GM18909 (cell line): ENCODE results near the gene DHRS7C.

ENCODE experiments used
- ATAC-seq: cut with Tn5 transposase; IDR thresholded peaks from one replicate; pipeline ENCODE4 v1.9.1; 2021; ENCODE audit warnings: mild to moderate bottlenecking; ENCODE audit not compliant: unreplicated experiment, poor library complexity

Gene DHRS7C, protein sequence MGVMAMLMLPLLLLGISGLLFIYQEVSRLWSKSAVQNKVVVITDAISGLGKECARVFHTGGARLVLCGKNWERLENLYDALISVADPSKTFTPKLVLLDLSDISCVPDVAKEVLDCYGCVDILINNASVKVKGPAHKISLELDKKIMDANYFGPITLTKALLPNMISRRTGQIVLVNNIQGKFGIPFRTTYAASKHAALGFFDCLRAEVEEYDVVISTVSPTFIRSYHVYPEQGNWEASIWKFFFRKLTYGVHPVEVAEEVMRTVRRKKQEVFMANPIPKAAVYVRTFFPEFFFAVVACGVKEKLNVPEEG

DNA sequence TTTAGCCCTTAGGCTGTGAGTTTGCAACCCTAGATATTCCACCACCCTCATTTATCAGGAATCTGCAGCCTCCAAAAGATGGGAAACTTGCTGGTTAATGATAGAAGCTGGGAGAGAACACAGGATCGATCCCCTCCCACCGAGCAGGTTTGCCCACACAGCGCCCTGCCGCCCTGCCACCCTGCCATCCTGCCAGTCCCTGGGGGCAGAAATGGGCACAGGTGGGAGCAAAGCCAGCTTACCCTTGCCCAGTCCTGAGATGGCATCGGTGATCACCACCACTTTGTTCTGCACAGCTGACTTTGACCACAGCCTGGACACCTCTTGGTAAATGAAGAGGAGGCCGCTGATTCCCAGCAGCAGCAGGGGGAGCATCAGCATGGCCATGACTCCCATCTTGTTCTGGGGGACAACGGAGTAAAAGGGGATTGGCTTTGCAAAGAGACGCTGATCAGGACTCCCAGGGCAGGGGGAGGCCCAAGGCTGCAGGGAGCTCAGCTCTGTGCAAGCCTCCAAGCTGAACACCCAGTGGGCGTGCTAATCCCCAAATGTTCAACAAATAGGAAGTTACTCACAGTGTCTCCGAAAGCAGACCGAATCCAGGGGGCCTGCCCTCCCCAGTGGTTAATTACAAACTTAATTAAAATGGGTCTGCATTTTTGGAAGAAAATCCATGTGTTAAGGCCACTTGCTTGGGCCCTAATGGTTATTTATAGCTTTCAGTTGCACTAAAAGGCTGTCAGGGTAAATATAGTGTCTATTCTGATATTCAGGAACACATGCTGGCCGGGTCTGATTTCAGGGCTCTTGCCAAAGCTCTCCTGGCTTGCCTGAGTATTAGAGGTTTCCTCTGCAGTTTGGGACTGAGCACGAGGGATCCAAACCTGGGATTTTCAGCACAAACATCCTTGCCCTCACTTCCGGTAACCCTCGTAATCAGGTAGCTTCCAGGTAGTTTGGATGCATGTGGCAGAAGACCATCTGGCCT is at the start of gene DHRS7C:
Gene DHRS7C (minus strand): TSS at position 704 of the 988 bp plus-strand sequence. CDS start 308 bp downstream, at position 396.
- no peak for ATAC-seq

DNA sequence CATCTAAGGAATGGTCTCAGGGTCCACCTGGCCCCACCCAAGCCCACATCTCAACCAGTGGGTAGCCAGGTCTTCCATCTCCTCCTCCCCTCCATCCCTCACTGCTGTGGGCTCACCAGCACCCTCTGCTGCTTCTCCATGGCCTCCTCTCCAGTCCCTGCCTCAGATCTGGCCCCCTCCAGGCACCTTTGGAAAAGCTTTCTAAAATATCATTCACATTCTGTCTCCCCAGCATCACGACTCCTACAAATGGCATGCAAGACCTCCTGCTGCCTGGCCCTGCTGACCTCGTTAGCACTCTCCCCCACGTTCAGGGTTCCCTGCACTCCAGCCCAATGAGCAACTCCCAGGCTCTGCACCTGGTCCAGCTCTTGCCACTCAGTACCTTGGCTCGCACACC is 48.0 kb upstream of the DHRS7C start:
- no peak for ATAC-seq

DNA sequence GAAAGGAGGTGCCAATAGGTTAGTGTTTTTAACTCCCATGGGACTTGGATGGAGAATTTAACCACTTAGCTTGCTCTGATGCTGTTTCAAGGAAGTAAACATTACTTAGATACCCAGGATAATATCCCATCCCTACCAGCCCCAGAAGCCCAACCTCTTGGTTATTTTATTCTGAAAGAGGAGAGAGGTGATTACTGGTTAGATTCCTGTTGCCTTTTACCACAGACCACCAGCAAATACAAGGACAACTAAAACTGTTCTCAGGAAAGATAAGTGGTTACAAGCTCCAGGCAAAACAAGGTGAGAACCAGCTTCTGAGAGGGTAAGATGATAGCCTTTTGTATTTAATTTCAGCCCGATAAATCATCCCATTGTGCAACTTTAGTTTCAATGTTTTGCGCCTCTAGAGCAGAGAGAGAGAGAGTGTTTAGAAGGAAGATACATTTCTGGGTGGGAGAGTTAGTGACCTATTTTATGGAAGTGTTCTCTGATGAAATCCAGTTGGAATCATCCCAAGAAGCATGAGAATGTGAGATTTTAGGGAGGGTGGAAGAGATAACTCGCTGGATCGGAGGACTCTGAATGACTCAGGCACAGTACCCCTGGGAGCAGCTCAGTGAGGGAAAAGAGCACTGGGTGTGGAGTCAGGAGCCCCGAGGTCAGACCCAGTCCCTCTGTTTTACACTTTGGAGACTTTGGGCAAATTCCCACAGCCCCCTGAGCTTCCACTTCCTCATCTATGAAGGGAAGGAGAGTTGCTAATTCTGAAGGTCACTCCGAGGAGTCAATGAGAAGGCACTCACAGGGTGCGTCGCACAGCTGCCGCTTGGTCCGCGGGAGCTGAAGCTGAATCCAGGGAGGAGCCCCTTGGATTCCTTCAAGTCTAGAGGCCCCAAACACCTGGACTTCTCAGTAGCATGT is 46.4 kb upstream of the DHRS7C start:
- ATAC-seq = no peak

DNA sequence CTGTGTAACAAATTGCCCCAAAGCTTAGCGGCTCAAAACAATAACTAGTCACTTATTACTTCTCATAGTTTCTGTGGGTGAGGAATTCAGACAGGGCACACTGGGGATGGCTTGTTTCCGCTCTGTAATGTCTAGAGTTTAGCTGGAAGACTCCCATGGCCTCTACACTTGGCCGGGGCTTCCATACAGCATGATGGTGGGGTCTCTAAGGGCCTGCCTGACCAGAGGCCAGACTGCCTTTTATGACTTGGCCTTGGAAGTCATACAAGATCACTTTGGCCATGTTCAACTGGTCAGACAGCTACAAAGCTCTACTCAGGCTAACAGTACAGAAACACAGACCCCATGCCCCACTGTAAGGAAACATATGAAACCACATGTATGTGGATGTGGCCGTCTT is 42.5 kb upstream of the DHRS7C start:
- ATAC-seq = no peak

DNA sequence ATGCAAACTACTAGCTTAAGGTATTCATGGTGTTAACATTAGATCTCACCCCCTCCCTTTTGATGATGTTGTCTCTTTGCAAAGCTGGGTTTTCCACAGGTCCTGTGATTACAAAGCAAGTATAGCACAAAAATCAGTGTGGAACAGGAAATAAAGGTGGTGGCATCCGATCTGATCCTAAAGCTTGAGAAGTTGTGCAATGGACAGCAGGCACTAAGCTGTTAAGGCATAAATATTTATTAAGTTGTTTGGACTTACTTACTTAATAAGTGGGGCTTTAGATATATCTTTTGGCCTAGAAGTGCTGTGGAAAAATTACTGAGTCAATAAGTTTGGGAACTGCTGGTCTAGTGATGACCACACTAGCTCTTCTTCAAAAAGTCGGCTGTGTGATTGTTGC is 39.3 kb upstream of the DHRS7C start:
- no peak for ATAC-seq

DNA sequence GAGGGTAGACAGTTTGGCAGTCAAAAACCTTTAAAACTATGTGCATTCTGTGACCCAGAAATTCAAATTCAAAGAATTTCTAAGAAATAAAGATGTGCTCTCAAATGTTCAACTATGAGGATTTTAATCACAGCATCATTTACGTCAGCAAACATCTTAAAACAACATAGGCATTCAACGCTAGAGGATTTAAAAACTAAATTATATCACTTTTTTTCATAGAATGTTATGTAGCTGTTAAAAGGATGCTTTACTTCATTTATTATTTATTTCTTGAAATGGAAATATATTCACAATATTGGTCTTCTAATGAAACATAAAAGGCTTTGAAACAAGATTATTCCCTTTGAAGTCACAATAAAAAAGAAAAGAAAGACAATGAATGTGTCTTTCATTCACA is 38.0 kb upstream of the DHRS7C start:
- ATAC-seq = no peak

DNA sequence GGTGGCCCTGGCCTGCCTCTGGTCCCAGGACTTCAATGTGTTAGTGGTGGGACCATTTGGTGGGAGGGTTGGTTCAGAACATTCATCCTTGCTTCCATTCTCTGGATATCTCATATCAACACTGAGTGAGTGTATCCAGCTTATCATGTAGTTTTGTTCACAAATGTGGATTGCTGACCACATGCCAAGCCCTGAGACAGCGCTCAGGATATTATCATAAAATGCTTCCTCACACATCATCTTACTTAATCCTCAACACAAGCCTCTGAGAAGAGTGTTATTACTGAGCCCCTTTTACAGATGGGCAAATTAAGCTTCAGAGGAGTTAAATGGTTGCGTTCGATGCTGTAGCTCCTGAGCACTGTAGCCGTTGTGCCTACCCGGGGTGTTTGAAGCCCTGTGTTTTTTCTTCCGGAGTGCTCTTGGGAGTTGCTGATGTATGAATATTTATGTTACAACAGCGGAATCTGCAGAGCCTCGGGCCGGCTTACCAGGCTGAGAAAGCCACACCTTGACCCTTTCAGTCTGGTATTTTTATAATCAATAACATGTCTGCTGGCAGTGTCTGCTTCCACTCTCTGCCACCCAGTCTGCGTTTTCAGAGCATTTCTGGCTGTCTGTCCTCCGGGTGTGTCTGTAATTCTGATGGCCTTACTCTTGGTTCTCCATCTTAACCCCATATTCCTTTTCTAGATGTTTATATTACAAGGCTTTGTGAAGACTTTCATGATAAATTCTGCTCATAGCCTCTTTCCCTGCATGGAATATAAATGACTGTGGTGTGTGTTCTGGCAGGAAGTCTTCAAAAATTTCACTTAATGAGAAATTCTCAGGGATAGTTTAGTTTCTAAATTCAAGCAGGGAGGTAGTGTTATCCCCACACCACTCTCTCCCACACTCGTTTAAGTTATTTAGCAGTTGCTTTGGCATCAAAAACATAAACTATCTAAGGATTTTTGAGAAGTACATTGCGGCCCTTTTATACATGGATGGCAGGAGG is 37.2 kb upstream of the DHRS7C start:
- no peak for ATAC-seq

DNA sequence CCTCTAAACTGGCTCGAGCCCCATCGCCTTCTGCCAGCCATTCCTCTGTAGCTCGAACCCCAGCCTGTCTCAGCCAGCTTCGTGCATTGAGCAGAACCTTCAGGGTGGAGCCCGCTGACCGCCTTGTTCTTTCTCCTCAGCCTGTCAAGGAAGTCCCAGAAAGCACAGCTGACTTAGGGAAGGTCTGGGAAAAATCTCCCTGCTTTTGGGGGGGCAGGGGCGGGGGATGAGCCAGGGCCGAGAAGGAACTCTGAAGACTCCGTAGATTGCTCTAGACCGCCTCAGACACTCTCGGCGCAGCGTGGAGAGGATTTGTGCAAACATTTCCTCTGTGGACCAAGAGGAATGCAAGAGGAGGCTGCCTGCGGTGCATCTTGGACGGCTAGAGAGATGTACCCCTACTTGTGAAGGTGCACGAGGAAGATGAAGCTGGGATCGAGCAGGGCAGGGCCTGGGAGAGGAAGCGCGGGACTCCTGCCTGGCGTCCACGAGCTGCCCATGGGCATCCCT is 34.3 kb upstream of the DHRS7C start, which contains the start of gene GLP2R:
Gene GLP2R (plus strand): TSS at position 284 of the 510 bp plus-strand sequence. CDS start 140 bp downstream, at position 424.
- no peak for ATAC-seq

DNA sequence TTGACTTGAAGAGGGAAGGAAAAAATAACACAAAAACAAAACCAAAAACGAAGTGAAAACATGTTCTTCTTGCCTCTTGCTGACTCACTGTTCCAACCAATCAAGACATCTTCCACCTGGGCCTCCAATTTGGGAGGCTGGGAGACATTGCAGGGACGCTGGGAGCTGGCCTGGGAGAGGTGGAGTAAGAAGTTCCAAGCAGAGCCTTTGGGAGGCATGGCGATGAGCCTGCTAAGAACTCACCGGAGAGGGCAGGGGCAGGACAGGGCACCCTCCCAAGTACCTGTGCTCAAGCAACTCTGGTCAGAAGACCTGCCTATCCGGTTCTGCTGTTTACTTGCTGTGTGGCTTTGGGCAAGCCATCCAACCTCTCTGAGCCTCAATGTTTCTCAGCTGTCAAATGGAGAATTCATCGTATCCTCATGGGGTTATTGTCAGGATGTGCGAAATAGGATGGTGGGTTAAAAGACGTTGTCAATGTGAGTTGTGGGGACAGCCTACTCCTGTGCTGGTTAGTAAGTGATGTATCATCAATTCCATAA is 33.5 kb upstream of the DHRS7C start:
- ATAC-seq = no peak

DNA sequence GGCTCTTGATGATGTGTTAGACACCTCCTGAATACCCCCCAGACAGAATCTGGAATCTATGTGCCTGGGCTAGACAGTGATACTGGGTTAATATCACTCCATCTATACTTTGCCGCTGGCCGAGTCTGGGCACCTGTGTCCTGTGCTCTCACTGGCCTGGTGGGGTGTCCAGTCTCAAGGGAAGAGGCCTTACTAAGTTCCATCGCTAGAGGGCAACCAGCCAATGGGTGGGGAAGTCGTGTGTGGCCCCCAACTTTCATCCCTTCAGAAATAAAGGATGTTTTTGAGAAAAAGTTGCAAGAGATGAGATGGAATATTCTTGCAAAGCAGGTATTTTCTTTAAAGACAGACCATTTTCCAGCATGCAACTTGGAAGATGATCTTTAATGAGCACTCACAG is 32.7 kb upstream of the DHRS7C start:
- no peak for ATAC-seq

DNA sequence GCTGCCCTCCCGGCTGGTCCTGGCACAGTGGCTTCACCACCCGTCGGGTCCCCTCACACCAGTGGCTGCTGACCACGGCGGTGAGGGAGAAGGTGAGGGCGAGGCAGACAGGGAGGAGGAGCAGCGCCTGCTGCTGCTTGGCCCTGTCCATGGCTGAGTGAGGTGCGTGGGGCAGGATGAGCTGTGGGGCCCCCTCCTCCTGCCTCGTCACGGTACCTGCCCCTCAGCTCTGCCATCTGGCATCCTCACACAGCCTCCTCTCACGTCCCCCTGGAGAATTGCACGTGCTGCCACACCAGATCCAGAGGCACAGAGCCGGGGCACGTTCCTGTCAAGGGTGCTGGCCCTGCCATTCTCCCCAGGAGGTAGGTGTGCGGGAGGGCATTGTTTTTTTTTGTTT is 30.5 kb upstream of the DHRS7C start, which contains the start of gene GSG1L2:
Gene GSG1L2 (minus strand): TSS at position 159 of the 400 bp plus-strand sequence. CDS start 8 bp downstream, at position 151.
- no peak for ATAC-seq

DNA sequence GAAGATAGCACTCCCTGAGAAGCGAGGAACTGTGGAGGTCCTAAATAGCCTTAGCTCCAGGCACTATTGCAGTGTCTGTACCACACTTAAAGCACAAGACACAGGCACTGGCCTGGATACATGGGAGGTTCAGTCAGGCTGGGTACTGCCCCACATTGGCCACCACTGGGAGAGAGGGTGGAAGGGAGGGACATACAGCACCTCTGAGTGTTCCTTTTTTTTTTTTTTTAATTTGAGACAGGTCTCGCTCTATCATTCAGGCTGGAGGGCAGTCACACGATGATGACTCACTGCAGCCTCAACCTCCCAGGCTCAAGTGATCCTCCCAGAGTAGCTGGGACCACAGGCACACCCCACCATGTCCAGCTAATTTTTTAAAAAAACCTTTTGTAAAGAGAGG is 29.1 kb upstream of the DHRS7C start:
- ATAC-seq = no peak

DNA sequence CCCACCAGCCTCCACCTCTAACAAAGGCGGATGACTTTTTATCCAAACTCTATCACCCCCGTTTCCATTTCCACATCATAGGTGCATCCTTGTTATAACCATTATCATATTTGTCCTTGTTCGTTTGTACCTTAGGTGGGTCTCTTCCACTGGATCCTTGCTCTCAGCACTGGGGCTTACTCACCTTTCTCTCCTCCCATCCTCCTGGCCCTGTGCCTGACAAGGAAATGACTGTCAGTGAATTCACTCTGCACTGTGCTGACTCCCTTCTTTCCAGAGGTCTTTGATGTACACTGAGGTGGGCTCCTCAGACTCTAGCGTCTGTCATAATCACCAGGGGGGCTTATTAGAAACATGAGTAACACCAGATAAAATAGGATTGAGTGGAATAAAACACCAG is 27.4 kb upstream of the DHRS7C start:
- no peak for ATAC-seq

DNA sequence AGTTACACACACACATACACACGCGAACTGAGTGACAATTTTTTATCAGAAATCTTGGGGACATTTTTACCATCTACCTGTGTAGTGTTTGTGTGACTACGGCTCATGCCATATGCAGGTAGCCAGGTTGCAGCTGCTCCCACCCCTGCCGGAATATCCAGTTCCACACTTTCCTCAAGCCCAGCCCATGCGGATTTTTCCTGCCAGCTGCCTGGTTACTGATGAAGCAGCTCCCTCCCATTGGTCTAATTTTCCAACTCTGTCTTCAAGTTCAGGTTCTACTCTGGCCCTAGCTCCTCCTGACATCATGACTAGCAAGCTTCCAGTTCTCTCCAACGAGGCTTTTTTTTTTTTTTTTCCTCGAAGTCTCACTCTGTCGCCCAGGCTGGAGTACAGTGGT is 25.7 kb upstream of the DHRS7C start:
- ATAC-seq = no peak

DNA sequence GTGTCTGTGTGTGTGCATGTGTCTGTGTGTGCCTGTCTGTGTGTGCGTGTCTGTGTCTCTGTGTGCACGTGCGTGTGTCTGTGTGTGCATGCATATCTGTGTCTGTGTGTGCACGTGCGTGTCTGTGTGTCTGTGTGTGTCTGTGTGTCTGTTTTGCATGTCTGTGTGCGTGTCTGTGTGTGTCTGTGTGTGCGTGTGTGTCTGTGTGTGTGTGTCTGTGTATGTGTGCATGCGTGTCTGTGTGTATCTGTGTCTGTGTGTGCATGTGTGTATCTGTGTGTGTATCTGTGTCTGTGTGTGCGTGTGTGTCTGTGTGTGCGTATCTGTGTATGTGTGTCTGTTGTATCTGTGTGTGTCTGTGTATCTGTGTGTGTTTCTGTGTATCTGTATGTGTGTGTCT is 25.1 kb upstream of the DHRS7C start:
- no peak for ATAC-seq

DNA sequence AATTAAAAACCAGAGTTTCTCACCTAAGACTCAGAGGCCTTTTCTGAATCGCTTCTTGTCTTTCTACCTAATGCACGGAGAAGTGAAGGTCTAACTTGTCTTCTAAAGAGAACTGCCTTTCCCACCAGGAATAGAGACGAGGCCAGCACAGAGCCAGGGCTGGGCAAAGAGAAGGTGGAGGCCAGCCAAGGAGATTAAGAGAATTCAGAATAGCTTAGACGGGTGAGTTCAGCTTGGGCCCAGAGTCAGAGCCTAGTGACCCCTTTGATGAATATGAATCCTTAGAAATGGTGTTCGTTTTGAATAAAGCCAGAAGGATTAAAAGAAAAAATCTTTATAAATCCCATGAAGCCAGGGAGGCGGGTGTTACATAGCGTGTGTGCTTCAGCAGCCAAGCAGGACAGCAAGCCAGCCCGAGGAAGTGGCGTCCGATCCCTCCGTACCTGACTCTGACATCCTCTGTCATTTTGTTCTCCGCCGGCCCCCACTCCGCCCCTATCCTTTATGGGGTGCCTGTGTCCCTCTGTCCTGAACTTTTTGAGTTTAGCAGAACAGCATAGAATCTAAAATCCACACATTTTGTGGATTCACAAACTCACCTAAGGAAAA is 23.0 kb upstream of the DHRS7C start:
- no peak for ATAC-seq

DNA sequence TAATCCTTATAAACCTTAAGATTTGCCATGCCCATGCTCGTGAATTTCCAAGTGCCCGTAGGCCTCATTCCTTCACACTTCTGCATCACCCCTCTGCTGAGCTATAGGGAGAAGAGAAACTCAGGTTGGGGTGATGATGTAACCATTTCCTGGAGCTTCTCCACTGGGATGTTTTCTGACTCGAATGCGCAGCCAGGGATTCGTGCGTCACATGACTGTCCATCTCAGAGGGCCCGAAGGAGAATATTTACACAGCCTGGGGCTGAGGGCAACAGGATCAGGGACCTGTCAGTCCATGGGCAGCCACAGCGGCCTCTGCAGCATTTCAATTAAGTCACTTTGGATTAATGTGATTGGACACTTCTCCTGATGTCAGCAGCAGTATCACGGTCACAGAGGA is 21.8 kb upstream of the DHRS7C start:
- ATAC-seq = no peak

DNA sequence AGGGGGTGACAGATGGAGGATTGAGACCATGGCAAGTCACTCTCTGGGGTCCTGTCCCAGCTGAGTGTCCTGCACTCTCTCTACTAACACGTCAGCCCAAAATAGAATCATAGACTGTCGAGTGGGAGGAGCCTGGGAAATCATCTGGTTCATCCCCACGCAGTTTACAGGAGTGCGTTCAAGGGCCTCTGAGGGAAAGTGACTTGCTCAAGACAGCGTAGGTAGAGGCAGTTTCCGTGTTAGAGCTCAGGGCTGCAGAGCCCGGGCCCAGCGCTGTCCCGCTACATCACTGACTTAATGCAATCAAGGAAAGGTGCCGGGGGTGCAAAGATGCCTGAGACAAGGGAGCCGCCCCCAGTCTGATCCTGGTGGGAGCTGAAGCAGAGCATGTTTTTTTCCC is 20.1 kb upstream of the DHRS7C start:
- no peak for ATAC-seq
